Measurements from ENCODE around the gene TBC1D22A.
"Not testable (repeated sequence)": the region's sequence is repeated elsewhere in the genome, so short reads cannot be mapped to it uniquely, and the experiment has no call there.

The TBC1D22A gene

GRCh38 chr22:46774980-46775849 is 12.8 kb downstream of the TBC1D22A start:
- no peak for DNase-seq

DNA sequence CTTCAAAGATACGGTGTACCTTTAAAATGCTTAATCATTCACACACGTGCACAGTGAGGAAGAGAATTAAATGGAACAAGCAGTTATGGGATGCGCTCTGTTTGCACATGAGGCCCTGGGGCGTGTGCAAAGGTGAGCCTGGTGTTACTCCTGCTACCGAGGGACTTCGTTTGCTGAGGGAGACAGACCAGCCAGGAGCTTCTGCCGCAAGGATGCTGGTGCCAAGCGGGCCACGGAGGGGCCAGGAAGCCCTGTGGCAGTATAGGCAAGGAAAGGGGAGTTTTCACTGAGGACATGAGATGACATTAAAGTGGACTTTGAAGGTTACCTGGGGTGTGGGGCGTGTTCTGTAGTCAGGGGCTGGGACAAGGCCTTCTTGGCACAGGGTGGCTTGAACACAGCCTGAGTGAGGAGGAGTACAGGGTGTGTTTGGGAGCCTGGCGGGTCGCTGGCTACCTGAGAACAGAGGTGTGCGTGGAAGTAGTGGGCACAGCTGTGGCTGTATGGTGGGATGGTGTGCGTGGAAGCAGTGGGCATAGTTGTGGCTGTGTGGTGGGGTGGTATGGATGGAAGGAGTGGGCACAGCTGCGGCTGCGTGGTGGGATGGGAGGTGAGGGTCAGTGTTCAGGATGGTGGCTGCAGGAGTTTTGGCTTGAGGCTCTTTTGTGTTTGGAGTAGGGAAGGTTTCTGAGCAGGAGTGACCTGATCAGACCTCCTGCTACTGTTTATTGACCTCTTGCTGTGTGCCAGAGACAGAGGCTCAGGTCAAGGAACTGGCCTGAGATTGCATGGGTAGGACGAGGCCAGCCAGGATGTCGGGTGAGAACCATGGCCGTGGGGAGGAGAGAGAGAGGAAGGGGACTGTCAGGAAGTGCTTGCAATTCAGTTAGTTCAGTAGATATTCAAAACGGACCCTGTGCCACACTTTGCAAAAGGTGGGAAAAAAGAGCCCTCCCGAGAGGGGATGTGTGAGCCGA is 13.7 kb downstream of the TBC1D22A start:
- DNase-seq, result no peak

- DNase-seq, result no peak
Measured at GRCh38 chr22:46776876-46777608, 14.6 kb downstream of the TBC1D22A start.

- no peak for DNase-seq
Measured at GRCh38 chr22:46777609-46777970, 15.1 kb downstream of the TBC1D22A start.

DNA sequence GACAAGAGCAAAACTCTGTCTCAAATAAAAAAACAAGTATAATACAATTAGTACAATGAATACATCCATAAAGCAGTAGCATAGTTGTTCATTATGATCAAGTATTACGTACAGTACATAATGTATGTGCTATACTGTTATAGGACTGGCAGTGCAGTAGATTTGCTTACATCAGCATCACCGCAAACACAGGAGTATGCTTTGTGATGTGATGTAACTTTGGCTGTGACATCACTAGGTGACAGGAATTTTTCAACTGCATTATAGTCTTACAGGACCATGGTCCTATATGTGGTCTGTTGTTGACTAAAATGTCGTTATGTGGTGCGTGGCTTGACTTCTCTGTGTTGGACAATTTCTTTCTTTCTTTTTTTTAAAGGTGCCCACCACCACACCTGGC is 16.6 kb downstream of the TBC1D22A start:
- DNase-seq, result no peak

GRCh38 chr22:46779651-46780050 is 17.2 kb downstream of the TBC1D22A start:
- DNase-seq, result no peak

DNA sequence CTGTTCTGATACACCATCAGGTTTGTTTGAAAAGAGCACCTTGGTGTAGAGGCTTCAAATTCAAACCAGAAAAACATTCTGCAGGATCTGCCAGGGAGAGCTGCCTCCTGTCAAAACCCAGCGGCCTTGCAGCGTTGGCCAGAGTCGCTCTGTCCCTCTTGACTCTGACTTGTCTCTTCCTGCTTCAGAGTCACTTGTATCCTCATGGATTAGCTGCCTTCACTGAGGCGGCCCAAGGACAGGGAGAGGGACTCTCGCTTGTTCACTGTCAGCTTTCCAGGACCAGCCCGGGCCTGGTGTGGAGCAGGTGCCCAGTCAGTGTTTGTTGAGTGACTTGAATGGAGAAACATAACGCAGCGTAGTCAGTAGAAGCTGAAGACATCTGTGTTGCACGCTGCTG is 18.0 kb downstream of the TBC1D22A start:
- DNase-seq, result no peak

DNA sequence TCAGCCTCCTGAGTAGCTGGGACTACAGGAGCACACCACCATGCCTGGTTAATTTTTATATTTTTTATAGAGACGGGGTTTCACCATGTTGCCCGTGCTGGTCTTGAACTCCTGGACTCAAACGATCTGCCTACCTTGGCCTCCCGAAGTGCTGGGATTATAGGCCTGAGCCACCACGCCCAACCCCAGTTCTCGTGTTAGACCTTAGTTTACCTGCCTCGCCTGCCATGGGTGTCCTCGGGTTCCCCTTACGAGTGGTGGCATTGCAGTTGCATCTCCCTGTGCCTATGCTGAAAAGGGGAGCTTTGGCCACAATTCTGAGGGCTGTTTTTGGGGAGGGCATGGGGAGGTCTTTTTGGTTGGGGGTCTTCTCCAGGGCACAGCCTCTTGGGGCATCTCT is 18.8 kb downstream of the TBC1D22A start:
- no peak for DNase-seq

DNA sequence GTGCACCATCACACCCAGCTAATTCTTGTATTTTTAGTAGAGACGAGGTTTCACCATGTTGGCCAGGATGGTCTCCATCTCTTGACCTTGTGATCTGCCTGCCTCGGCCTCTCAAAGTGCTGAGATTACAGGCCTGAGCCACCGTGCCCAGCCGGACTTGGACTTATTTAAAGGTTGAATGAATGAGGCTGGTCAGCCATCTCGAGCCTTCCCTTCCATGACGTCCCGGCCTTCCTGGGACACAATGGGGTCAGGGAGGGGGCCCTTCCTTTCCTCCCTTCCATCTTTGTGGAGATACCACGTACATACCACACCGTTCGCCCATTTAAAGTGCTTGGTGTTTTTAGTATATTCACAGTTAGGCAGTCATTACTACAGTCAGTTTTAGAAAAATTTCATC is 19.8 kb downstream of the TBC1D22A start:
- DNase-seq, result not testable (repeated sequence)

- no peak for DNase-seq
Measured at GRCh38 chr22:46783721-46784120, 21.3 kb downstream of the TBC1D22A start.

DNA sequence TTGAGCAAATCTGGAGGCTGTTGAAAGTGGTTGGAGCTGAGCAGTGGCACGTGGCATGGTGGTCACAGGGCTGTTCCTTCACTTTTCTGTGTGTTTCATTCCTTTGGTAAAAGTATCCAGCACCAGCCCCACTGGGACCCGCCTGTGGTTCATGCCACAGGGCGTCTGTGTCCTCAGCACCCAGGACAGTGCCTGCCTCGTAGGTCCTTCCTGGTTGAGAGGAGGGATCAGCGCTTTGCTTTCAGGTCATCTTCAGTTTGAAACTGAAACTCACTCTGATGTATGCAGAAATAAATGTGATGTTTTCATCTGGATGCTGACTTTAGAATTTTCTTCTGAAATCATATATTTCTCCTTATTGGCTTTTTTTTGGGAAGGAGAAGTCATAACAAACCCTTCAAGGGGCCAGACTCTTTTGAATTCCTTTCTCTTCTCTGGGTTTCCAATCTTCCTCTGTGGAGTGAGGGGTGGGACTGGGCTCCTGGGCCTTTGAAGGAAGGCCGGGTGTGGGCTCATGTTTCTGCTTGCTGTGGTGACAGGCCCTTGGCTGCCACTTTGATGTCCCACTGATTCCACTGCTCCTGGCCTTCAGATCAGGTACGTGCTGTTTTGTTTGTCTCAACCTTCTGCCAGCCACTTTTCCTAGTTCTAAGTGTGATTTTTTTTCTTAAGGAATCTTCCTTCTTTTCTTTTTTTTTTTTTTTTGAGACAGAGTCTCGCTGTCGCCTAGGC is 26.2 kb downstream of the TBC1D22A start:
- no peak for DNase-seq

DNA sequence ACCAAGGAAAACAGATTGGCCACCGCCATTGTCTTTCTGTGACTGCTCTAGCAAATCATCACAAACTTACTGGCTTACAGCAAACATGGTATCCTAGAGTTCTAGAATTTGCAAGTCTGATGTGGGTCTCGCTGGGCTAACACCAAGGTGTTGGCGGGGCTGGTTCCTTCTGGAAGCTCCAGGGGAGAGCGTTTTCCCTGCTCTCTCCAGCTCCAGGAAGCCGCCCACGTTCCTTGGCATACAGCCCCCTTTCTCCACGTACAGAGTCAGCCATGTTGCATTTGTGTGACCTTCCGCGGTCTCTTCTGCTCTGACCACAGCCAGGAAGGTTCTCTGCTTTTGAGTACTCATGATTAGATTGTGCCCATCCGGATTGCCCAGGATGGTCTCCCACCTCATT is 27.5 kb downstream of the TBC1D22A start:
- no peak for DNase-seq

DNA sequence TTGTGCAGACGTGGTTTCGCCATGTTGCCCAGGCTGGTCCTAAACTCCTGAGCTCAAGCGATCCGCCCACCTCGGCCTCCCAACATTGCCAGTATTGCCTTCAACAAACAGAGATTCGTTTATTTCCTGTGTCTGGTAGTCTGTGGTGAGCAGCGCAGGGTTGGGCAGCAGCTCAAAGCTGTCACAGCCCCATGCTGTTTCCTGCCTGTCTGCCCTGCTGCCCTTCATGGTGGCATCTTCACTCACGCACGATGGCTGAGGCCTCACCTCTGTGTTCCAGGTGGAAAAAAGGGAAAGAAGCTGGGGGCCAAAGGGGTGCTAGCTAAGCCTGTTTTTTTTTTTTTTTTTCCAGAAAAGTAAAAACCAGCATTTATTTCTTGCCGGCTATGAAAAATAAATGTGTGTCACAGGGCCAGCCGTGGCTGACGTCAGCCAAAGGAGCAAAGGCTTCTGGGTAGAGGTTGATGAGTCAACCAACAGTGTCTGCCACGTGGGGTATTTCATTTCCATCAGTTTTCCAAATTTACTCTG is 28.8 kb downstream of the TBC1D22A start:
- DNase-seq, result no peak

DNA sequence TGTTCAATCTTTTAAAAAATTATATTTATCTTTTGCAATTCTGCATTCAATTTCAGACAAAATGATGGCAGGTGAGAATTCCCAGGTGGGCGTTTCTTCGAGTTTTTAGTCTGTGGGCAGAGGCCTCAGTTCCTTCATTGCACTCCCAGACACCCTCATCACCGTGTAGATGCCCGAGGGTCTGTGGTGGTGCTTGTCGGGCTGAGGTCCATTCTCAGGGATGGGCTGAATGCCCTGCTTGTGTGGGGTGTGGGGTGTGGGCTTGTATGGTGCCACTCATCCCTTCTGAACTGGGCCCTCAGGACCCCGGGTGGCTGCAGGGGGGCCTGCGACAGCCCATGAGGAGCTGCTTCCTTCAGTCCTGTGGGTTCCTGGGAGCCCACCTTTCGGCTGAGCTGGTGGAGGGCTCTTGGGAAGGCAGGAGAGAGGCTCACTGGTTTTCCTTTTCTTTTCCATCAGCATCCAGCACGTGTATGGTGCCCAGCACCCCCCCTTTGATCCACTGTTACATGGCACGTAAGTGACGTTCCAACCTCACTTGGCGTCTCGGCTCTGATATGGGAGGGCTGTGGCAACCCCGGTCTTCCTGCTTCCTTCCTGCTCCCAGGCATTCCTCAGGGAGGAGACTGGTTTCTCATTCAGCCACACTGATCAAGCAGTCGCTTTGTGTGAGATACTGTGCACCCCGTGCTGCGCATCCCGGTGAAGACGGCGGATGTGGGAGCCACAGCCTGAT is 29.8 kb downstream of the TBC1D22A start:
- no peak for DNase-seq

- no peak for DNase-seq
Measured at GRCh38 chr22:46792841-46793261, 30.4 kb downstream of the TBC1D22A start.

DNA sequence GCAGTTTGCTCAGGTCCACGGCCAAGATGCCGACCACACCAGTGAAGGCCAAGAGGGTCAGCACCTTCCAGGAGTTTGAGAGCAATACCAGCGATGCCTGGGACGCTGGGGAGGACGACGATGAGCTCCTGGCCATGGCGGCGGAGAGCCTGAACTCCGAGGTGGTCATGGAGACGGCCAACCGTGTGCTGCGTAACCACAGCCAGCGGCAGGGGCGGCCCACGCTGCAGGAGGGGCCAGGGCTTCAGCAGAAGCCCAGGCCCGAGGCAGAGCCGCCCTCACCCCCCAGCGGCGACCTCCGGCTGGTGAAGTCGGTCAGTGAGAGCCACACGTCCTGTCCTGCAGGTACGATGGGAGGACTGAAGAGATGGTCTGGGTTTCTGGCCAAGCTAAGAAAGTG is 31.0 kb downstream of the TBC1D22A start:
- no peak for DNase-seq

GRCh38 chr22:46794067-46794466 is 31.6 kb downstream of the TBC1D22A start:
- DNase-seq, result no peak

GRCh38 chr22:46794491-46794890 is 32.0 kb downstream of the TBC1D22A start:
- DNase-seq, result no peak

- DNase-seq, result no peak
Measured at GRCh38 chr22:46795140-46795539, 32.7 kb downstream of the TBC1D22A start.

- no peak for DNase-seq
Measured at GRCh38 chr22:46795845-46796565, 33.6 kb downstream of the TBC1D22A start.

Data from eye (tissue), 1 donor.